H1 (cell line): ENCODE data around the gene SLC16A8. TPM values are rescaled to one million over a fixed set of nuclear protein-coding genes. Genes with fewer than 3 reads are reported as not detected.

Experiments used
- CTCF ChIA-PET: fragments of 300-600 bp; sonication (Branson Sonifier 250); formaldehyde crosslinking; loops from one replicate; lab custom pipeline; 2021; ENCODE audit not compliant: partially characterized antibody; lab: Charles Lee
- POLR2A ChIA-PET: fragments of 300-600 bp; sonication (Branson Sonifier 250); formaldehyde crosslinking; loops from one replicate; lab custom pipeline; 2021; ENCODE audit warnings: inconsistent platforms; ENCODE audit not compliant: partially characterized antibody; lab: Charles Lee
- DNase-seq, 2 experiments: peaks; one replicate each; pipeline versions ENCODE4 v3.0.0 to v3.0.0-alpha.2; 2010 to 2022; ENCODE audit warnings: low spot score in 2 of 2, low read depth in 1 of 2, mixed read lengths in 1 of 2
- FAIRE-seq: peaks from 2 replicates; lab custom pipeline; 2011; peaks lifted over from hg19 to GRCh38; lab: Jason Lieb, UNC
- H2AFZ ChIP-seq: 2 replicates; pipeline ENCODE4 v1.8.1; 2012; ENCODE audit warnings: low read length, inconsistent platforms
- H2AK5ac ChIP-seq: 2 replicates; pipeline ENCODE4 v1.6.1; 2013; ENCODE audit warnings: low read depth, low read length
- H2BK120ac ChIP-seq: replicated peaks from 2 replicates; pipeline ENCODE3; 2013; ENCODE audit warnings: low read depth, low read length, inconsistent platforms
- H2BK12ac ChIP-seq: 2 replicates; pipeline ENCODE4 v1.6.1; 2013; ENCODE audit warnings: low read depth, low read length
- H2BK15ac ChIP-seq: 2 replicates; pipeline ENCODE4 v1.6.1; 2013; ENCODE audit warnings: low read length
- H2BK20ac ChIP-seq: 2 replicates; pipeline ENCODE4 v1.6.1; 2013; ENCODE audit warnings: low read length
- H2BK5ac ChIP-seq: 2 replicates; pipeline ENCODE4 v1.6.1; 2013; ENCODE audit warnings: low read depth, low read length
- H3K14ac ChIP-seq: 2 replicates; pipeline ENCODE4 v1.6.1; 2013; ENCODE audit warnings: inconsistent platforms; ENCODE audit not compliant: insufficient read length
- H3K18ac ChIP-seq: 2 replicates; pipeline ENCODE4 v1.6.1; 2013; ENCODE audit warnings: low read length; ENCODE audit errors: extremely low read depth
- H3K23ac ChIP-seq: 2 replicates; pipeline ENCODE4 v1.6.1; 2013; ENCODE audit warnings: inconsistent platforms; ENCODE audit not compliant: insufficient read length
- H3K23me2 ChIP-seq: 2 replicates; pipeline ENCODE4 v1.6.1; 2013; ENCODE audit warnings: low read depth, low read length
- H3K27ac ChIP-seq: 2 replicates; pipeline ENCODE4 v1.6.1; 2011; ENCODE audit warnings: low read depth, low read length, inconsistent platforms
- H3K27me3 ChIP-seq, 4 experiments: replicated peaks in 1 of 4; 1 replicate in 1 of 4; 2 replicates in 3 of 4; pipeline versions ENCODE4 v1.6.1 to v1.8.1; 2011 to 2013; ENCODE audit warnings: low read length in 3 of 4, mild to moderate bottlenecking in 3 of 4, inconsistent platforms in 2 of 4, mixed read lengths in 2 of 4, moderate library complexity in 1 of 4; ENCODE audit not compliant: control insufficient read depth in 3 of 4, insufficient read depth in 3 of 4; ENCODE audit errors: extremely low read depth in 1 of 4
- H3K36me3 ChIP-seq, 4 experiments: 2 replicates each; pipeline versions ENCODE4 v1.6.1 to v1.8.1; 2011 to 2013; ENCODE audit warnings: mild to moderate bottlenecking in 4 of 4, low read length in 3 of 4, moderate library complexity in 2 of 4, control low read depth in 1 of 4, inconsistent platforms in 1 of 4; ENCODE audit not compliant: insufficient read depth in 4 of 4, control insufficient read depth in 2 of 4
- H3K4ac ChIP-seq: replicated peaks from 2 replicates; pipeline ENCODE3; 2013; ENCODE audit warnings: low read length, low read depth, mixed read lengths, inconsistent platforms; ENCODE audit not compliant: insufficient read length
- H3K4me1 ChIP-seq, 4 experiments: replicated peaks in 1 of 4; 1 replicate in 1 of 4; 2 replicates in 3 of 4; pipeline versions ENCODE4 v1.6.1 to v1.8.1; 2011 to 2013; ENCODE audit warnings: low read length in 3 of 4, inconsistent platforms in 2 of 4, mixed read lengths in 1 of 4; ENCODE audit not compliant: insufficient read depth in 4 of 4, control insufficient read depth in 3 of 4
- H3K4me2 ChIP-seq, 2 experiments: 2 replicates each; pipeline versions ENCODE4 v1.6.1 to v1.8.1; 2011 to 2013; ENCODE audit warnings: low read depth in 2 of 2, low read length in 2 of 2, control low read depth in 1 of 2, inconsistent platforms in 1 of 2, mild to moderate bottlenecking in 1 of 2; ENCODE audit not compliant: insufficient read depth in 1 of 2
- H3K4me3 ChIP-seq, 4 experiments: fragments of 200-600, 300-600 bp in 1 of 4; sonication (generic), shearing (Covaris generic), sonication (Bioruptor Twin) in 1 of 4; 2 replicates each; pipeline versions ENCODE4 v1.5.1 to v1.8.1; 2011 to 2016; ENCODE audit warnings: low read length in 4 of 4, low read depth in 3 of 4, control low read depth in 2 of 4, inconsistent platforms in 2 of 4, mild to moderate bottlenecking in 2 of 4, mixed read lengths in 1 of 4, moderate library complexity in 1 of 4; ENCODE audit not compliant: insufficient read depth in 2 of 4; ENCODE audit errors: extremely low read depth in 1 of 4
- H3K56ac ChIP-seq: replicated peaks from 2 replicates; pipeline ENCODE3; 2013; ENCODE audit warnings: low read depth, mild to moderate bottlenecking, mixed read lengths, low read length, inconsistent platforms; ENCODE audit not compliant: insufficient read length
- H3K79me1 ChIP-seq: 2 replicates; pipeline ENCODE4 v1.6.1; 2013; ENCODE audit warnings: low read depth, low read length, control low read depth
- H3K79me2 ChIP-seq, 2 experiments: 2 replicates each; pipeline versions ENCODE4 v1.6.1 to v1.8.1; 2012 to 2013; ENCODE audit warnings: low read length in 2 of 2, mild to moderate bottlenecking in 2 of 2, inconsistent platforms in 1 of 2; ENCODE audit not compliant: insufficient read depth in 2 of 2, control insufficient read depth in 1 of 2
- H3K9ac ChIP-seq, 4 experiments: replicated peaks in 1 of 4; 1 replicate in 1 of 4; 2 replicates in 3 of 4; pipeline versions ENCODE4 v1.6.1 to v1.8.1; 2011 to 2013; ENCODE audit warnings: low read depth in 3 of 4, low read length in 3 of 4, control low read depth in 2 of 4, mild to moderate bottlenecking in 2 of 4, moderate library complexity in 2 of 4, inconsistent platforms in 1 of 4; ENCODE audit errors: extremely low read depth in 1 of 4
- H3K9me3 ChIP-seq, 2 experiments: 2 replicates each; pipeline versions ENCODE4 v1.6.1 to v1.8.1; 2012 to 2013; ENCODE audit warnings: mild to moderate bottlenecking in 2 of 2, moderate library complexity in 2 of 2, control low read depth in 1 of 2, inconsistent platforms in 1 of 2, low read depth in 1 of 2, low read length in 1 of 2, mixed read lengths in 1 of 2; ENCODE audit not compliant: insufficient read depth in 2 of 2
- H4K20me1 ChIP-seq, 2 experiments: replicated peaks in 1 of 2; 2 replicates each; pipeline versions ENCODE3 to v1.8.1; 2011 to 2013; ENCODE audit warnings: inconsistent platforms in 2 of 2, low read length in 2 of 2, mild to moderate bottlenecking in 1 of 2; ENCODE audit not compliant: insufficient read depth in 2 of 2, control insufficient read depth in 1 of 2
- H4K5ac ChIP-seq: 2 replicates; pipeline ENCODE4 v1.6.1; 2013; ENCODE audit warnings: low read length, low read depth, mixed read lengths, inconsistent platforms; ENCODE audit not compliant: insufficient read length
- H4K8ac ChIP-seq: 2 replicates; pipeline ENCODE4 v1.8.0; 2013; ENCODE audit warnings: mild to moderate bottlenecking, moderate library complexity, low read length, inconsistent platforms; ENCODE audit not compliant: insufficient read depth; ENCODE audit errors: extremely low read depth
- H4K91ac ChIP-seq: replicated peaks from 2 replicates; pipeline ENCODE3; 2013; ENCODE audit warnings: low read length, mixed read lengths, inconsistent platforms; ENCODE audit not compliant: insufficient read length
- WGBS, 2 experiments: shearing (Covaris generic) in 1 of 2; methylation state at CpG; one replicate each; pipeline versions ENCODE4 v1.1.6 to v1.1.7; 2013 to 2015; ENCODE audit warnings: low lambda C conversion rate in 2 of 2, mixed read lengths in 2 of 2, inconsistent platforms in 1 of 2, low coverage in 1 of 2, missing lambda C conversion rate in 1 of 2; ENCODE audit not compliant: insufficient replicate concordance in 2 of 2, insufficient coverage in 1 of 2, insufficient read length in 1 of 2; ENCODE audit errors: extremely low coverage in 1 of 2, missing lambda C conversion rate in 1 of 2; 5-methylcytosine and 5-hydroxymethylcytosine counted together
- polyA plus RNA-seq, 7 experiments: library from polyadenylated mRNA; depleted of rRNA in 3 of 7; stranded (reverse) in 5 of 7; unstranded in 2 of 7; fragments of >200 nt in 5 of 7; fragments of 200-250 nt in 2 of 7; gene quantifications; 1 replicate in 5 of 7; 2 replicates in 1 of 7; 4 replicates in 1 of 7; pipeline versions ENCODE4 v1.2.1 to v1.2.3, GENCODE V29; 2011 to 2013; ENCODE audit warnings: missing spikeins in 2 of 7, mixed read lengths in 2 of 7
- total RNA-seq: library from RNA; stranded (reverse); fragmentation: NEBNext Ultra II Directional; extraction: Animal tissue kit (Norgen Biotek cat#: 25700); gene quantifications from 2 replicates; pipeline ENCODE4 v1.2.1, GENCODE V29; 2021

SLC16A8 gene
- total and polyA plus RNA-seq, 2 of the 8 experiments (the other 6 are each of a cell fraction or from before 2014, with no cell fraction given), result 0.70 TPM; not detected in 1

- Histone ChIP-seq H4K20me1 (no peaks in the 10 kb centered on the region), H2BK20ac (no peak overlapping the region), H3K4me1 (no peaks in the 10 kb centered on the region; a peak in 1 of 7 replicates), H3K56ac (no peak overlapping the region), H4K8ac (no peak overlapping the region), H3K14ac (no peak overlapping the region), H3K4me2 (no peak overlapping the region), H2BK120ac (no peak overlapping the region), H3K23me2 (no peaks in the 10 kb centered on the region), H3K36me3 (no peaks in the 10 kb centered on the region), H3K79me2 (no peaks in the 10 kb centered on the region), H3K4ac (no peak overlapping the region), H3K23ac (no peak overlapping the region), H3K9me3 (no peaks in the 10 kb centered on the region), H3K27ac (no peak overlapping the region), H2BK15ac (no peak overlapping the region), H3K4me3 (no peak overlapping the region), H3K18ac (no peak overlapping the region), H4K91ac (no peak overlapping the region), H2BK12ac (no peak overlapping the region), H3K27me3 (no peaks in the 10 kb centered on the region), H4K5ac (no peak overlapping the region), H3K9ac (no peak overlapping the region), H2AFZ (no peak overlapping the region), H2AK5ac (peak overlapping the region; percentile 24; the same call in 1 of the 2 replicates), H3K79me1 (no peaks in the 10 kb centered on the region), H2BK5ac (no peak overlapping the region)
- no peak for DNase-seq
- POLR2A ChIA-PET, result interaction anchor here (0.8 kb wide), 1 partner anchor 294 kb away, joined by 4 read pairs; no protein-coding TSS in a partner anchor
- 100% methylated on average over 1 of the region's 1 CpG; no CpG with 5 or more reads in 1 of the 2 experiments for WGBS, 2 experiments
- CTCF ChIA-PET, result interaction anchor here (0.9 to 2.5 kb wide), 5 partner anchors 11 to 25 kb away, joined by 3 to 17 read pairs (median 3); no protein-coding TSS in a partner anchor
- FAIRE-seq, result no peak
Measured at GRCh38 chr22:38042488-38042790, 41.5 kb downstream of the SLC16A8 start.
